Pancreas (tissue), 10 donors: ENCODE data around the gene AKAP1. TPM values are rescaled to one million over a fixed set of nuclear protein-coding genes. Genes with fewer than 3 reads are reported as not detected.

Source experiments
- ATAC-seq, 4 donors: fragments of 200-7000 bp; cut with Tn5 transposase; one replicate each; pipeline versions ENCODE4 v1.8.0 to v1.9.1; 2020; ENCODE audit warnings: mild to moderate bottlenecking in 4 of 4, moderate library complexity in 4 of 4
- DNase-seq, 6 donors: peaks; one replicate each; pipeline ENCODE4 v3.0.0-alpha.2; 2020
- FAIRE-seq: peaks from 2 replicates; lab custom pipeline; 2012; peaks lifted over from hg19 to GRCh38; lab: Jason Lieb, UNC
- H3K27ac ChIP-seq, 4 donors: fragments of 200-600 bp; sonication (generic); 1 replicate in 3 of 4; 2 replicates in 1 of 4; pipeline versions ENCODE4 v1.5.0 to v1.8.0; 2020
- H3K27me3 ChIP-seq, 4 donors: fragments of 200-600 bp; one replicate each; pipeline ENCODE4 v1.8.0; 2021
- H3K36me3 ChIP-seq, 3 donors: fragments of 200-600 bp; sonication (generic) in 1 of 3; one replicate each; pipeline versions ENCODE4 v1.5.0 to v1.8.0; 2020 to 2021
- H3K4me1 ChIP-seq, 3 donors: fragments of 200-600 bp; one replicate each; pipeline ENCODE4 v1.8.0; 2021
- H3K4me3 ChIP-seq, 4 donors: fragments of 200-600 bp; sonication (generic) in 2 of 4; one replicate each; pipeline versions ENCODE4 v1.5.0 to v1.8.0; 2020 to 2021
- H3K9me3 ChIP-seq, 4 donors: fragments of 200-600 bp; one replicate each; pipeline ENCODE4 v1.8.0; 2021
- CTCF ChIP-seq, 4 donors: fragments of 200-600 bp; sonication (generic) in 3 of 4; IDR thresholded peaks; one replicate each; pipeline versions ENCODE4 v1.5.0 to v1.8.0; 2021; ENCODE audit warnings: antibody characterized with exemption in 4 of 4
- WGBS, 2 donors: extraction: QIAGEN DNeasy Blood & Tissue Kit; methylation state at CpG; one replicate each; pipeline ENCODE4 v1.1.7; 2013; 5-methylcytosine and 5-hydroxymethylcytosine counted together
- intact Hi-C, 3 donors: fragments of 100-400 bp; cut with DNase I; formaldehyde crosslinking; loops; one replicate each; pipeline versions ENCODE4 v1.11.1 to v1.14.2; 2022
- polyA plus RNA-seq, 2 donors: library from polyadenylated mRNA; stranded (reverse); fragments of 200-250 nt; gene quantifications; one replicate each; pipeline ENCODE4 v1.2.3, GENCODE V29; 2013
- total RNA-seq, 6 donors: library from RNA; stranded (reverse); fragmentation: NEBNext Ultra II Directional in 4 of 6; extraction: Animal tissue kit (Norgen Biotek cat#: 25700) in 4 of 6; gene quantifications; one replicate each; pipeline versions ENCODE4 v1.2.1 to v1.2.4, GENCODE V29; 2021 to 2023
- donor health status: healthy with polysubstance abuse.
- donor health status: DM: no; HTN: no; CAD: no; lungs with moderate emphysema.
- donor health status: DM: no; HTN: no; CAD: no.
- donor health status: control.
- donor health status: control.
- donor health status: Bipolar disorder and iron deficiency.
- donor health status: DM: yes; HTN: yes; CAD: no.
- donor health status: DM: no; HTN: no; CAD: no.
- donor health status: DM: no; HTN: no; CAD: no.
- donor health status: DM: yes; HTN: yes; CAD: no.

The AKAP1 gene
- total and polyA plus RNA-seq, 8 donors = 9.8 to 23.8 (median 15.3) TPM

GRCh38 chr17:57107498-57108101 is 22.6 kb downstream of the AKAP1 start:
- Histone ChIP-seq H3K4me3 (no peak overlapping the region), H3K36me3 (peaks cover 0 to 8% (median 0%) of the 10 kb centered on the region in 3 donors), H3K27me3 (no peaks in the 10 kb centered on the region), H3K27ac (peak overlapping the region; percentile 1 to 57 (median 50)), H3K4me1 (no peaks in the 10 kb centered on the region), H3K9me3 (no peaks in the 10 kb centered on the region)
- no peak for TF ChIP-seq CTCF (IDR thresholded peaks at IDR 0.05)
- intact Hi-C loops = no loop called here
- no peak for DNase-seq
- ATAC-seq = peak; percentile 26 to 66 (median 63)
- no peak for FAIRE-seq
- 74 to 78% methylated on average over 12 of the region's 12 CpGs for WGBS, 2 donors

- no peak for TF ChIP-seq CTCF (IDR thresholded peaks at IDR 0.05)
- DNase-seq (no peak), ATAC-seq (no peak), FAIRE-seq (no peak)
- intact Hi-C loops = no loop called here
- no peak overlapping the region for H3K27ac ChIP-seq
- peaks cover 0 to 8% (median 0%) of the 10 kb centered on the region in 3 donors for H3K36me3 ChIP-seq
- H3K27me3 ChIP-seq = no peaks in the 10 kb centered on the region
- WGBS, 2 donors = 86 to 89% methylated on average over 12 of the region's 12 CpGs
- H3K4me1 ChIP-seq = no peaks in the 10 kb centered on the region
- H3K9me3 ChIP-seq = no peaks in the 10 kb centered on the region
- no peak overlapping the region for H3K4me3 ChIP-seq
These were observed 23.8 kb downstream of the AKAP1 start for GRCh38 chr17:57108671-57109392.

GRCh38 chr17:57109393-57110151 is 24.5 kb downstream of the AKAP1 start:
- no peak overlapping the region for H3K27ac ChIP-seq
- ATAC-seq (no peak), DNase-seq (no peak), FAIRE-seq (no peak)
- intact Hi-C loops = no loop called here
- TF ChIP-seq CTCF (IDR thresholded peaks at IDR 0.05) = no peak
- peaks cover 0 to 11% (median 0%) of the 10 kb centered on the region in 3 donors for H3K36me3 ChIP-seq
- H3K9me3 ChIP-seq = no peaks in the 10 kb centered on the region
- H3K4me1 ChIP-seq = no peaks in the 10 kb centered on the region
- 85 to 88% methylated on average over 14 of the region's 14 CpGs for WGBS, 2 donors
- no peak overlapping the region for H3K4me3 ChIP-seq
- no peaks in the 10 kb centered on the region for H3K27me3 ChIP-seq

GRCh38 chr17:57110152-57110542 is 25.1 kb downstream of the AKAP1 start:
- FAIRE-seq = no peak
- Histone ChIP-seq H3K27ac (no peak overlapping the region), H3K9me3 (no peaks in the 10 kb centered on the region), H3K4me3 (no peak overlapping the region), H3K36me3 (peaks cover 0 to 14% (median 0%) of the 10 kb centered on the region in 3 donors), H3K4me1 (no peaks in the 10 kb centered on the region), H3K27me3 (no peaks in the 10 kb centered on the region)
- WGBS, 2 donors = 67 to 77% methylated on average over 5 of the region's 5 CpGs
- no peak for TF ChIP-seq CTCF (IDR thresholded peaks at IDR 0.05)
- no peak for DNase-seq
- peak in 1 of 4 donors; percentile 5 for ATAC-seq
- intact Hi-C loops = no loop called here
